ENCODE data around the gene ILK.

Gene ILK

DNA sequence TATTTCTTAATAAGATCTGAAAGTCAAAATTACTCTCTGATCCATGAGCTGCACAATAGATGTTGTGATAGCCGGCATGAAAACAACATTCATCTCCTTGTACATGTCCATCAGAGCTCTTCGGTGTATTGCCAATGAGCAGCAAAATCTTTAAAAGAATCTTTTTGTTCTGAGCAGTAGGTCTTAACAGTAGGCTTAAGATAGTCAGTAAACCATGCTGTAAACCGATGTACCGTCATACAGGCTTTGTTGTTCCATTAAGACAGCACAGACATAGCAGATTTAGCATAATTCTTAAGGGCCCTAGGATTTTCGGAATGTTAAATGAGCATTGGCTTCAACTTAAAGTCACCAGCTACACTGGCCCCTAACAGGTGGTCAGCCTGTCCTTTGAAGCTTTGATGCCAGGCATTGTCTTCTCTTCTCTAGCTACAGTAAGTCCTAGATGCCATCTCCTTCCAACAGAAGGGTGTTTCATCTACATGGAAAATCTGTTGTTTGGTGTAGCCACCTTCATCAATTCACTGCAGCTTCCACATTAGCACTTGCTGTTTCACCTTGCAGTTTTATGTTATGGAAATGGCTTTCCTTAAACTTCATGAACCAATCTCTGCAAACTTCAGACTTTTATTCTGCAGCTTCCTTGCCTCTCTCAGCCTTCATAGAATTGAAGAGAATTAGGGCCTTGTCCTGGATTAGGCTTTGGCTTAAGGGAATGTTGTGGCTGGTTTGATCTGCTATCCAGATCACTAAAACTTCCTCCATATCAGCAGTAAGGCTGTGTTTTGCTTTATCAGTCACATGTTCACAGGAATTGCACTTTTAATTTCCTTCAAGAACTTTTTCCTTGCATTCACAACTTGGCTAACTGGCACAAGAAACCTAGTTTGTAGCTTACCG is 28.5 kb upstream of the ILK start:
- no peak for DNase-seq

DNA sequence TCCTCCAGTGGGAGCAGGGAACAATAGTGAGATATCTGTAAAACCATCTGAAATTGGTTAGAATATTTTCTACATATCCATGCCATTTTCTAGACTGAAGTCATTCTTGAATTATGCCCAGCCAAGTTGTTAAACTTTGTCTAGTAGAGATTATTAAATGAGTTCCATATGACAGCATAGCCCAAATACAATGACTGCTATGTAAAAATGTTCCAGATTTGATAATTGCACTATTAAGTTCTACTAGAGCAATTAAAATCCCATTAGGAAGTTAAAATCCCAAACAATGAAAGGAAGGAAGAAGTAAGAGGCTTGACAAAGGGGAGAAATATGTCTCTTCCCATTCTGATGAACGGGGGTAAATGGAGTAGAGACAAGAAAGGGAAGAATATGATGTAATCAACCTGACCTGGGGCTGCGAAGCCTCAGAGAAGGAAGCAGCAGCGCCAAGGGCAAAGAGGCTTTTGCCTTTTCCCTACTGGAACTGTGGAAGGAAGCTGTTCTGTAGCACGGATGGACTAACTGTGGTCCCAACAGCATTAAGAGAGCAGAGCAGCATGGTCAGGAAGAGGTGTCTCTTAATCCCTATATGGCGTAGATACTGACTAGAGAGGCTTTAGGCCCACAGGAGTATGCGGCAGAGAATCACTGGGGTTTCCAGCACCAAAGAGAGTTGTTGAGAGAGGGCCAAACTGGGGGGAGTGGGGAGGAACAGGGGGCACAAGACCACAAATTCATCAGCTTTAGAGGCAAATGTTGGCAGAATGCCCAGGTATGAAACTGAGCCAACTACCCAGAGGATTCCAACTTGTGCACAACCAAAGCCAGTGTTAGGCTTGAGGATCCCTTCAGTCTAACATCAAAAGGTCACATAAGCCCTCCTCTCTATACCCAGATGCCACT is 26.9 kb upstream of the ILK start:
- DNase-seq: no peak

DNA sequence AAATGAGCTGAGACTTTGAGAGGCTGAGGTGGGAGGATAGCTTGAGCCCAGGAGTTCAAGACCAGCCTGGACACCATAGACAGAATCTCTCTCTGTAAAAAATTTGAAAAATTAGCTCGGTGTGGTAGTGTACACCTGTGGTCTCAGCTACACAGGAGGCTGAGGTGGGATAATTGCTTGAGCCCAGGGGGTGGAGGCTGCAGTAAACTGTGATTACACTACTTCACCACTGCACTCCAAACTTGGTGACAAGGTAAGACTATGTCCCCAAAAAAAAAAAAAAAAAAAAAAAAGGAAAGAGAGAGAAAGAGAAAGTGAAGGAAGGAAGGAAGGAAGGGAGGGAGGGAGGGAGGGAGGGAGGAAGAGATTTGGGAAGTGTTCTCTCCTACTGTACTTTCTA is 25.4 kb upstream of the ILK start:
- no peak for DNase-seq

GRCh38 chr11:6579681-6580080 is 23.9 kb upstream of the ILK start:
- DNase-seq: no peak

- no peak for DNase-seq
Observed at GRCh38 chr11:6583584-6583983, 20.0 kb upstream of the ILK start.

GRCh38 chr11:6584528-6584927 is 19.0 kb upstream of the ILK start:
- DNase-seq: no peak

GRCh38 chr11:6586434-6587359 is 16.9 kb upstream of the ILK start:
- no peak for DNase-seq

- DNase-seq: no peak
Observed at GRCh38 chr11:6587360-6587953, 16.1 kb upstream of the ILK start.

GRCh38 chr11:6588018-6588417 is 15.6 kb upstream of the ILK start:
- no peak for DNase-seq

DNA sequence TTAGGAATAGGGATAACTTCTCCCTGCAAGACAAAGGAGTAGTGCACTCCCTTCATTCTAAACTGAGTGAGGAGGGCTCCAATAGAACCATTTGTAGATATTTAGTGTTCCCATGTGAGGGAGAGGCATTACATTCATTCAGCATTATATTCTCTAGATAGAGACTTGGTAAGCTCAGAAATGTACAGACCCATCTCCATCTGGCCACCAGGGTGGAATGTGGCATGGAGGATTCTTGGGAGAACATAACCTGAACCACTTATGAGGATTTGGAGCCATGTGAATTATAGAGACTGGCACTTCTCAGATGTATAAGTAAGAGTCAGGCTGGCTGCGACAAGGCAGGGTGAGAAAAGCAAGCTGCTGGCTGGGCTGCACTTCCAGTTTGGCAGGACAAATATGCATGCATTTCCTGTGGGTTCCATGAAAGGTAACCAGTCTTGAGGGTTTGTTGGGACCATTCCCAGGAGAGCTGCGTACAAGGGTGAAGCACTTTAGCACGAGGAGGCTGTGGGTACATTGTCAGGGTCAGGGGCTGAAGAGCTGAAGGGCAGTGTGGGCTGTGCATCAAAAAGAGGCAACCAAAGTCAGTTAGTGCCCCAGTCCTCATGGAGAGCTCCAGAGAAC is 9.3 kb upstream of the ILK start:
- DNase-seq: no peak

DNA sequence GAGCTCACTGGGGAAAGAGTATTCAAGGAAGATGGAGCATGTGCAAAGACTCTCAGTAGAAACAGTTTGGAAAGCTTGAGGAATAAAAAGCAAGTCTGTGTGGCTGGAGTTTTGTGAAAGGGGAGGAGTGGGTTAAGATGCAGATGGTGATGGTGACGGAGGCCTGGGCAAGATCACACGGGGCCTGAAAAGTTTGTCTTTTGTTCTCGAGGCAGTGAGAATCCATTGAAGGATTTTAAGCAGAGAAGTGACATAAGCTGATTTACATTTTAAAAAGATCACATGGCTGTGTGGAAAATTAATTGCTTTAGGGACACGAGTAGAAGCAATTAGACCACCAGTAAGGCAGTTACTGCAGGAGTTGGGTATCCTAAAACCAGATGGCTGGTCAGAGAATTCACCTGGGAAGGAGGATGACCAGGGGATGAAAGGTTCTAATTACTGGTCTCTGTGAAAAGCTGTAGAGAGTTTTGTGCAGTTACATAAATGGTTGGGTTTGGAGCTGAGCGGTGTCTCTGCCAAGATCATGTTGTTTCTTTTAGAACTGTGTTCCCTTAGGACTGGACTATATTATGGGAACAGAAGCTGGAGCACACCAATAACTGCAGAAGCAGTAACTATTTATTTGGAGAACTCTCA is 7.2 kb upstream of the ILK start:
- DNase-seq: no peak

- DNase-seq: no peak
Observed at GRCh38 chr11:6598555-6598954, 5.0 kb upstream of the ILK start.

- DNase-seq: no peak
Observed at GRCh38 chr11:6599449-6599848, 4.1 kb upstream of the ILK start.

GRCh38 chr11:6599881-6600390 is 3.6 kb upstream of the ILK start:
- no peak for DNase-seq

DNA sequence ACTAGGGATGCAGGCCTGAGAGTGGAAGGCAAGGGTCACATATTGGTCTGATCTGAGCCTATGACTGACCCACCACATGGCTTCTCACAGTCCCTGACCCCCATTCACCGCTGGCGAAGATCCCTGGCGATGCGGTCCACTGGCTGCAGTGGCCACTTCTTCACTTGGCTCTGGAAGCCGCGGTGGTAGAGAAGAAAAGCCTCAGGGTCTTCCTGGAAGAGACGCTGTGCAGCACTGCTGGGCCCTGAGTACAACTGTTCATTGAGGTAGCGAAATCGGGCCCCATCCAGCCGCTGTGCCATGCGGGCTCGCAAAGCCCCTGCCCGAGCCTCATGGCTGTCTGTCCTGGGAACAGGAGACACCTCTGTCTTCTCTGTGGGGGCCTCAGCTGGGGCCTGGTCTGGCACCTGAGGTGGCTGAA is 2.5 kb upstream of the ILK start:
- DNase-seq: no peak

DNA sequence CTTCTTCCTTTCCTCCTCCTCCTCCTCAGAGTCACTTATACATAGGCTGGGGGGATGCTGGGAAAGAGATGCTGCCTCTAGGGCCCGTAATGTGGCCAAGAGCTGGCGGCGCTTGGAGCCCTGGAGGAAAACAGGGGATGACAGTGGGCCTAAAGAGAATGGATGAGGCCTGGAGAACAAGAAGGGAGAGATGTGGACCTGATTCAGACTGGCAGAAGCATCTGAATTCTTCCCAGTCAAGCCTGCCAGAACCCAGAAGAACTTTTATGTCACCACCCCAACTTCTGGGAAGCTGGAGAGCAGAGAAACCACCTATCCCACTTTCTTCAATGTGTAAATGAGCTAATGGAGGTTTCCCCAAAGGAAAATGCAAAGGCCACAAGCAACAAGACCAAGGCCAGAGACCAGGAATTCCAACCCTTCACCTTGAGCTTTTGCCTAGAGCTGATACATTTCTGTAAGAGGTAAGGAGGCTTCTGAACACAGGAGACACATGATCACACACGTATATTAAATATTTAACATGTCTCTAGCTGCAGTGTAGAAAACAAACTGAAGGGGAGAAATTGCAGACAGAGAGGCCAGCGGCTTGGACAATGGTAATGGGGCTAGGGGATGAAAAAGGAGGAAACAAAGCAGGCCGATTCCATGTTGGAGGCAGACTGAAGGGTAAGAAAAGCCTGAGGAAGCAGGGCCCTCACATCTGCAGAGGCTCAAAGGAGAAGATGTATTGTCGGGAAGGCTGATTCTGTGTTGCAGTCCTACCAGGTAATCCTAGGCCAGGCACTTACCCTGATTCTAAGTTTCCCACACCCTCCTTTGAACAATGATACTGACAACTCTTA is 1.3 kb upstream of the ILK start:
- no peak for DNase-seq

GRCh38 chr11:6604081-6604626 is 580 bp downstream of the ILK start:
- DNase-seq: peak; percentile 68 to 72

GRCh38 chr11:6604790-6605189 is 1.2 kb downstream of the ILK start:
- no peak for DNase-seq

- DNase-seq: peak; percentile 68 to 74
Observed at GRCh38 chr11:6606471-6607189, 3.1 kb downstream of the ILK start.
